GM12891 (cell line): ENCODE results near the gene FNDC3B.
"Not testable (repeated sequence)": the region's sequence is repeated elsewhere in the genome, so short reads cannot be mapped to it uniquely, and the experiment has no call there.

Source experiments
- DNase-seq: peaks from one replicate; pipeline ENCODE4 v3.0.0; 2011; ENCODE audit warnings: low spot score; ENCODE audit not compliant: insufficient read length
- FAIRE-seq: peaks from 2 replicates; lab custom pipeline; 2011; peaks lifted over from hg19 to GRCh38; lab: Jason Lieb, UNC
- PAX5 ChIP-seq: IDR thresholded peaks from 2 replicates; pipeline ENCODE4 v1.6.1; 2011; ENCODE audit warnings: low read length, moderate library complexity, mild to moderate bottlenecking; ENCODE audit not compliant: insufficient read depth, severe bottlenecking
- POLR2A ChIP-seq: IDR thresholded peaks from 2 replicates; pipeline ENCODE4 v1.6.1; 2011; ENCODE audit warnings: low read depth, low read length, control low read depth
- POLR2AphosphoS5 ChIP-seq: IDR thresholded peaks from 2 replicates; pipeline ENCODE4 v1.6.1; 2011; ENCODE audit warnings: low read depth, low read length, control low read depth
- POU2F2 ChIP-seq: IDR thresholded peaks from 2 replicates; pipeline ENCODE4 v1.6.1; 2011; ENCODE audit warnings: low read depth, mild to moderate bottlenecking, control low read depth, low read length, moderate library complexity
- SPI1 ChIP-seq: IDR thresholded peaks from 2 replicates; pipeline ENCODE4 v1.6.1; 2011; ENCODE audit warnings: low read depth, low read length, control low read depth
- TAF1 ChIP-seq: IDR thresholded peaks from 2 replicates; pipeline ENCODE4 v1.6.1; 2011; ENCODE audit warnings: low read depth, low read length, control low read depth

FNDC3B gene

GRCh38 chr3:172040981-172041963 lies 1.9 kb downstream of the FNDC3B start:
- TF ChIP-seq POU2F2 (no peak), POLR2AphosphoS5 (no peak), SPI1 (no peak), POLR2A (no peak), PAX5 (no peak)
- no peak for DNase-seq
- FAIRE-seq, result no peak

DNA sequence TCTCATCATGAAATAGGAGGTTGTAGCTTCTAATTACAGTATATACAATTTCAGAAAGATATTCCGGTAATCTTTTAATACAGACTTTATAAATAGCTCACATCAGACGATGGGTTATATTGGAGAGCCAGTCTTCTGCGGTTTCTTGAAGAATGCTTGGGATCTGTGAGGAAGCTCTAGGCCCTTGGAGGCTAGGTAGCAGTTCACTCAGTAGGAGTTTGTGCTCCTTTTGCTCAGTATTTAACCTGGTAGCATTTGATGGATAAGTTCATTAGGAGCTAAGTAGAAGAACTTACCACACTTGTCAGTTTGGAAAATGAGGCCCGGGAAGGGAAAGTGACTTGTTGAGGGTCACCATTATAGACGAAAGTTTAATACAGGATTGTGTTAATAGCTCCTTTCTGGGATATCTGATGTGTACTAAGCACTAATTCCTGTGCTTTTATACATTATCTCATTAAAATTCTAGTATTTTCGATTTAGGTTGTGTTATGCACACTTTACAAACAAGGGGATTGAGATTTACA lies 2.8 kb downstream of the FNDC3B start:
- FAIRE-seq (no peak), DNase-seq (no peak)
- no peak for TF ChIP-seq PAX5
- TF ChIP-seq POLR2A, result no peak

GRCh38 chr3:172042663-172043179 lies 3.3 kb downstream of the FNDC3B start:
- not testable (repeated sequence) for FAIRE-seq, DNase-seq

DNA sequence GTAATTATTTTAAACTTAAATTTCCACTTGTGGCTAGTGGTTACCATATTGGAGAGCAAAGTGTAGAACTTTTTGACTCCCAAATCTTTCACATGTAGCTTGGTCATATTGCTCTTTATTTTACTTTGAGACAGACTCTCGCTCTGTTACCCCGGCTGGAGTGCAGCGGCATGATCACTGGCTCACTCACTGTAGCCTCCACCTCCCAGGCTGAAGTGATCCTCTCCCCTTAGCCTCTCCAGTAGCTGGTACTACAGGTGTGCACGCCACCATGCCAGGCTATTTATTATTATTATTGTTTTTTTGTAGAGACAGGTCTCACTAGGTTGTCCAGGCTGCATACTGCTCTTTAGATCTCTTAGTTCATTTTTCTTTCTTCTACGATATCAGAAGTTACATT lies 3.9 kb downstream of the FNDC3B start:
- no peak for TF ChIP-seq TAF1
- TF ChIP-seq SPI1, result no peak
- TF ChIP-seq POU2F2, result no peak
- no peak for TF ChIP-seq POLR2A
- no peak for TF ChIP-seq POLR2AphosphoS5
- no peak for TF ChIP-seq PAX5
- FAIRE-seq (no peak), DNase-seq (no peak)

- DNase-seq, result no peak
- FAIRE-seq, result no peak
- TF ChIP-seq POLR2AphosphoS5 (no peak), POU2F2 (no peak), PAX5 (no peak), SPI1 (no peak), TAF1 (no peak), POLR2A (no peak)
Measured at GRCh38 chr3:172043766-172044165, 4.4 kb downstream of the FNDC3B start.

- DNase-seq, result no peak
- no peak for FAIRE-seq
- TF ChIP-seq POLR2AphosphoS5 (no peak), POU2F2 (no peak), POLR2A (no peak), PAX5 (no peak)
Measured at GRCh38 chr3:172044833-172045585, 5.6 kb downstream of the FNDC3B start.

DNA sequence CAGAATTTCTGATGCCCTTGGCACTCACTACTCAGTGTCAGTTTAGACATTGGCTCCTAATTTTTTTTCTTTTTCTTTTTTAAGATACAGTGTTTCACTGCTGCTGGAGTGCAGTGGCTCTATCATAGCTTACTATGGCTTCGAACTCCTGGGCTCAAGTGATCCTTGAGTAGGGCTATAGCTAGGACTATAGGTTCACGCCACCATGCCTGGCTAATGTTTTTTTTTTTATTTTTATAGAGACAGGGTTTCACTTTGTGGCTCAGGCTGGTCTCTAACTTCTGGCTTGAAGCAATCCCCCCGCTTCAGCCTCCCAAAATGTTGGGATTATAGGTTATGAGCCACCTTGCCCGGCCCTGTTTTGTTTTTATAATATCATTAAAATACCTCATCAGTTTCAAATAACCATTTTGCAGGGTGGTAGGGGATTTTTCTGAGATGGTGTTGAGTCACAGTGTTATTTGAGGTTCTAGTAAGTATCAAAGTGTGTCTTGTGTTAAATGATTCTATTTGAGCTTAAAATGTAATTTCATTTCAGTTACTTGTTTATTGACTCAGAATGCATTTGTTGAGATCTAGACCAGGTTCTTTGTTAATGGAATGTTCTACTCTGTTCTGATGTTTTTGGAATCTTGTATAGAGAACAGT lies 7.0 kb downstream of the FNDC3B start:
- no peak for DNase-seq
- FAIRE-seq, result no peak
- TF ChIP-seq POLR2AphosphoS5, result no peak
- no peak for TF ChIP-seq POU2F2
- no peak for TF ChIP-seq PAX5
- TF ChIP-seq POLR2A, result no peak
- TF ChIP-seq SPI1, result no peak
- no peak for TF ChIP-seq TAF1

GRCh38 chr3:172047567-172048115 lies 8.3 kb downstream of the FNDC3B start:
- no peak for FAIRE-seq
- TF ChIP-seq PAX5, result no peak
- no peak for TF ChIP-seq POLR2A
- TF ChIP-seq POU2F2, result no peak
- TF ChIP-seq SPI1, result no peak
- TF ChIP-seq TAF1, result no peak
- no peak for TF ChIP-seq POLR2AphosphoS5

GRCh38 chr3:172048599-172048998 lies 9.2 kb downstream of the FNDC3B start:
- FAIRE-seq (no peak), DNase-seq (no peak)
- no peak for TF ChIP-seq POLR2AphosphoS5
- TF ChIP-seq POLR2A, result no peak

More at GRCh38 chr3:172047567-172048115, 8.3 kb downstream of the FNDC3B start:
- DNase-seq, result no peak
